NCI-H146 (cell line): ENCODE results near the gene PIAS4.
A peak's percentile ranks its signal among the peaks of the same experiment; 100 is the strongest.
"Not testable (repeated sequence)": the region's sequence is repeated elsewhere in the genome, so short reads cannot be mapped to it uniquely, and the experiment has no call there.

Experiments used
- DNase-seq: peaks from one replicate; lab custom pipeline; 2025; lab: John Stamatoyannopoulos, UW

PIAS4 gene, protein sequence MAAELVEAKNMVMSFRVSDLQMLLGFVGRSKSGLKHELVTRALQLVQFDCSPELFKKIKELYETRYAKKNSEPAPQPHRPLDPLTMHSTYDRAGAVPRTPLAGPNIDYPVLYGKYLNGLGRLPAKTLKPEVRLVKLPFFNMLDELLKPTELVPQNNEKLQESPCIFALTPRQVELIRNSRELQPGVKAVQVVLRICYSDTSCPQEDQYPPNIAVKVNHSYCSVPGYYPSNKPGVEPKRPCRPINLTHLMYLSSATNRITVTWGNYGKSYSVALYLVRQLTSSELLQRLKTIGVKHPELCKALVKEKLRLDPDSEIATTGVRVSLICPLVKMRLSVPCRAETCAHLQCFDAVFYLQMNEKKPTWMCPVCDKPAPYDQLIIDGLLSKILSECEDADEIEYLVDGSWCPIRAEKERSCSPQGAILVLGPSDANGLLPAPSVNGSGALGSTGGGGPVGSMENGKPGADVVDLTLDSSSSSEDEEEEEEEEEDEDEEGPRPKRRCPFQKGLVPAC

DNA sequence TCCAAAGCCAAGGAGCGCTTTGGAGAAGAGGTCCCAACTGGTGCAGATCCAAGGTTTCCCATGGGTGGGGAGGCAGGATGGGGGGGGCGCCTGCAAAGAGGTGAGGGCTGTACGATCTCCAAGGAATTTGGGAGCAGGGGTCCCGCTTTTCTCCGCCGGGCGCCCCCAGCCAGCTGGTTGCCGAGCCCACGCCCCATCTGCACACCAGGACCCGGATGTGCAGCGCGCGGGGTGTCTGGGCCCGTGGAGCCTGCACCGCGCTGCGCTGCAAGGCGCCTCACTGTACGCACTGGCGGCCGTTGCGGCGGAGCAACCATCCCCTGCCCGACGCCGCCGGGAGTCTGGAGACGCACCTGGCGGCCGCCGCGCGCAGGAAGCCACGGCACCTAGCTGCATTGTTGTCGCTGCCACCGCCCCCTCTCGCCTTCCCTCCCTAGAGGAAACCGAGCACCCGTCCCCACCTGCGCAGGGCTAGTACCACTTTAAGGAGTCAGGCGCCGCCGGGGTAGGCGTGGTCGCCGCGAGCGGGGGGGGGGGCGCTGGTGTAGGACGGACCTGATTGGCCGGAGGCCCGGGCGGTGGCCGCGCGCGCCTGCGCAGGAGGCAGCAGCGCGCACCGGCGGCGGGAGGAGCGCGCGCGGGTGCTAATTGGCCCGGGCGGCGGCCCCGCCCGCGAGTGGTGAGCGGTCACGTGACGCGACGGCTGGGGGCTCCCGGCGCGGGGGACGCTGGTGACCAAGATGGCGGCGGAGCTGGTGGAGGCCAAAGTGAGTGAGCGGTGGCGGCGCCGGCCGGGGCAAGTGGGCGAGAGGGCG is at the start of gene PIAS4:
Gene PIAS4, plus strand, starts transcription at position 716 of the 815 bp plus-strand sequence. Its CDS starts 25 bp downstream, at position 741.
- peak; percentile 96 for DNase-seq

- DNase-seq = no peak
Measured at GRCh38 chr19:3958836-3959765, 48.4 kb upstream of the PIAS4 start.

DNA sequence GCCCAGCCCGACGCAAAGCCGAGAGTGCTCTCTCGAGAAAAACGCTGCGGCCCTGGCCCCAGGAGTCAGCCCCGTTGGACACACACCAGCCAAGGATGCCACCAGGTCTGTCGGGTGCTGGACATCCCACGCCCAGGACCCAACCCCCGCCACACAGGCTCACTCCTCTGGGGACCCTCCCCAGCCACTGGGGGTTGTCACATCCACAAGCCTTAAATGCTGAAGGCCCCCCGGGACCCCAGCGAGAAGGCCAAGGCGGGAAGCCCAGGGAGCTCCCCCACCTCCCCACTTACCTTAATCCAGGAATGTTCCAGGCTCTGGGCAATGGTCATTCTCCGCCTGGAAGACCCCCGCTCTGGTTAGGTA is 47.8 kb upstream of the PIAS4 start:
- no peak for DNase-seq

DNA sequence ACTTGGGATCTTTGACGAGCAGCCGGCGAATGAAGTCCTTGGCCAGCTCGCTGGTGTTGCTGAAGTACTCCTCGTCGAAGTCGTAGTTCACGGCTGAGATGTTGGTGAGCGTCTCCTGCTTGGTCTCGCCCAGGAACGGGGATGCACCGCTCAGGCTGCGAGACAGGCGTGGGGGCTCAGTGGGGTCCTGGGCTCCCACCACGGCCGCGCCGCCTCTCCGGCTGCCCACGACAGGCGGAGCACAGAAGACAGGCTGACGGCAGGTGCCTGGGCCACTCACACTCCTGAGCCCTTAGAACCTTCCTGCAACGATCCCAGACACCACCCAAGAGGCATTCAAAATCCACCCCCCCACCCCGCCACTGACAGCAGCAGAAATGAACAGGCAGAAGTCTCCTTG is 46.5 kb upstream of the PIAS4 start:
- no peak for DNase-seq

GRCh38 chr19:3963458-3964255 is 43.9 kb upstream of the PIAS4 start:
- DNase-seq = no peak

GRCh38 chr19:3964256-3965194 is 43.0 kb upstream of the PIAS4 start:
- no peak for DNase-seq

DNA sequence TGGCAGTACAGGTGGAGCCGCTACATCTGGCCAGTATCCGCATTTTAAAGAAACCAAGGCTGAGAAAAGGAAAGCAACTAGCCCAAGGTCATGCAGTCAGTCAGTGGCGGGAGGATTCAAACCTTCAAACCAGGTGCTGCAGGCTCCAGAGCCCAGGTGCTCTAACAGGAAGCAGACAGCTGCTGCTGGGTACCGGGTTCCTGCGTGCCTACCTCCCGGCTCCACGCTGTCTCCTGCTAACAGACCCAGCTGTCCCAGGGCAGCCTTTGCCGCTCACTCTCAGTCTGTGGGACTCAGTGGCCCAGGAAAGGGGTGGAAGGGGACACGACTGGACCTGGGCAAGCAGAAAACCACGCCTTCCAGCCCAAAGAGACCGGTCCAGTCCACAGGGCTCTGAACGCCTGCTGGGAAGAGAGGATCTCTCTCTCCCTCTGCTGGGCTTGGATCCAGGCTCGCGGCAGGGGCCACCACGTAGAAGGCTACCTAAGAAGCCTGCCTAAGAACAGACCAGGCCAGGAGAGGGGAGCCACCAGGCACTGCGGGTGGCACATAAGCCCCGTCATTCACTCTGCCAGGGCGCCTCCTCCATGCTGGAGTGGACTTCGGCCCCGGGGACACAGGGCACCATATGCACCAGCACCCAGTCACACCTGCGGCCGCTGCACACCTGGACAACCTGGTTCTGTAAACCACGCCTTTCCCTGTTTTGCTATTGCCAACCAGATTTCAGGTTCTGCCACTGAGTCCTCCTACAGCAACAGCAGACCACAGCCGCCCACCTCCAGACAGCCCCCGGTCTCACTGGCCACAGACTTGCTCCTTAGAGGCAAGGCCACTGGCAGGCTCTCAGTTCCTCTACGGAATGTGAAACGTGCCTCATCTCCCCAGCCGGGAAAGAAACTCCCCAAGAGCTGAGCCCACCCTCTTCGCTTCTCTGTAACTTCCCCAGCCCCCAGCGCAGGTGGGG is 41.2 kb upstream of the PIAS4 start:
- DNase-seq = no peak

GRCh38 chr19:3967983-3968382 is 39.6 kb upstream of the PIAS4 start:
- DNase-seq = not testable (repeated sequence)

- DNase-seq = peak; percentile 37
Measured at GRCh38 chr19:3968556-3969434, 38.7 kb upstream of the PIAS4 start.

GRCh38 chr19:3969435-3970312 is 37.9 kb upstream of the PIAS4 start:
- DNase-seq = no peak

GRCh38 chr19:3970313-3970807 is 37.2 kb upstream of the PIAS4 start:
- no peak for DNase-seq

DNA sequence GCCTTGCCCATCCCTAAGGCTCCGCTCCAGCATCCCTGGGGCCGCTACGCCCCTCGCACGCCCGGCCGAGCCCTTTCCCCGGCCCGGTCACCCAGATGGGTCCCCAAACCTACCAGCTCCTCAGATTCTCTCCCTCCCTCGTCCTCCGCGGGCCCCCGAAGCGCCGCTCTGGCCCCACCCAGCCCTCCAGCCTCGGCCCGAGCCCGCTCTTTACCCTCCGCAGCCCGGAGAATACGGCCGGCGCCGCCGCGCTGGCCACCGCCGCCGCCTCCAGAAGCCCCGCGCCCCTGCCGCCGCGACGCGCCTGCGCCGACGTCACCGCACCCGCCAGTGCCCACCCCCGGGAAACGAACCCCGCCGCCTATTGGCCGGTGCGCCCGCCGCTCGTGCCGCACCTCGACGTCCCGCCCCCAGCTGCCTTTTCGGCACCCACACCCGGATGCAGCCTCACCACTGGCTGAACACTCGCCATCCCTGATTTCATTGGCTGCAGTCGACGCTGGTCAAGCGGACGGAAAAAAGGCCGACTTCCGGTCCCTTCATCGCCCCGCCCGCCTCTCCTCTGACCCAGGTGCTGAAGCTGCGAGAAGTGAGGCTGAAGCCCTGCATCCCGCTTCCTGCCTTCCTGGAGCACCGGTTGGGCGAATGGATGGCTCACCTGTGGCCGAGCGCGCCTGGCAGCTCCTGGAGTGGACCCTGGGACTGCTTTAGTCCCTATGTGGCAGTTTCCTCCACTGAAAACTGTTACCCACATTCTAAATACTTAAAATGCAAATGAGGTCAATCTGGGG is 36.5 kb upstream of the PIAS4 start, which contains the start of gene DAPK3:
Gene DAPK3, minus strand, starts transcription at position 292 of the 791 bp plus-strand sequence. CDS start 1,364 bp downstream, outside the sequence.
- peak; percentile 96 for DNase-seq

- no peak for DNase-seq
Measured at GRCh38 chr19:3975144-3975543, 32.4 kb upstream of the PIAS4 start.

DNA sequence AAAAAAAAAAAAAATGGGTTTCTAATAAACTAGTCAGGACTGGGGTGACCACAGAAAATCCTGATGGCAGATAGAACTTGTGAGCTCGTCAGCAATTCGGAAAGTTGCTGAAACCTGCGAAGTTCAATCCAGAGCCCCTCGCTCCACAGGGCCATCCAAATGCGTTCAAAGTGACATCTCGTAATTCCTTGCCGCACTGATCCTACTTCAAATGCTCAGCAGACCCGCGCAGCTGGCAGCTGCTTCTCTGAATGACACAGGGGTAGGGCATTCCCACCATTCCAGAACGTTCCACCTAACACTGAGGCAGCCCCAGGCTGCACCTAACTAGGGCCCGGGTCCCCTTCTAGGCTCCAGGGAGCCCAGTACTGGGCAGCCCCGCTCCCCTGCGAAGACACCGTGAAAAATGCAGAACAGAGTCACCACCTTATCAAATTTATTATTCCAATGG is 31.9 kb upstream of the PIAS4 start:
- no peak for DNase-seq

DNA sequence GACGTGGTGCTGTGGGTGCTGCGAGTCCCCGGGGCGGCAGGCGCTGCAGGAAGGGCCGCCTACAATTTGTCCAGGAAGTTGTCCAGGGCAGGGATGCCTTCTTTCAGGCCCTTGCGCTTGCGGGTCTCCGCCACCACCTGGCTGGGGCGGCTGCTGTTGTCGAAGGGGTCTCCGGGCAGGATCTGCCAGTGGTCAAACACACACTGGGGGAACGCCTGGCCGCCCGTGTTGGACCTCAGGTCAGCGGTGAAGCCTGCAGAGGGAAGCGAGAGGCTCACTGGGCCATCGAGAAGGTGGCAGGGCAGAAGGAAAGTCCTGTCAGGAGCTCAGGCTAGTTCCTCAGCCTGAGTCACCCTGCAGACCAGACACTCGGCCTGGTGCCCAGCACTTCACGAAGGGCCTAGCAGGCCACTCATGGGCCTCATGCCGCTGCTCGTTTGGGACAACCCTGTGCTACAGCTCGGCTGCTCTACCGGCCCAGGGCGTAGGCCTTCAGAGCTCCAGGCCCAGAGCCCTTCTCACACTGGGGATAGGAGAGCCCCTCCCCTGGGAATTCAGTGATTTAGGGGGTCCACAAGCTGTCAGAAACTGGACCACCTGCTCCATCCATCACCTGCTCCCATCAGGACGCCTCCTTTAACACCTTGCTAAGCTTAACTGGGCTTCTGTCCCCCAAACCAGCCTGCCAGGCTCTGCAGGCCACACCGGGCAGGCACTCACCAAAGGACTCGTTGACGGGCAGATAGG is 30.9 kb upstream of the PIAS4 start:
- DNase-seq = no peak
